Activated naive CD4-positive, alpha-beta T cell treated with anti-CD3 and anti-CD28 coated beads for 36 hours (primary cell): ENCODE results near the gene TRMO. TPM values are rescaled to one million over a fixed set of nuclear protein-coding genes. Genes with fewer than 3 reads are reported as not detected.
A peak's percentile ranks its signal among the peaks of the same experiment; 100 is the strongest.

Experiments used
- CTCF ChIA-PET: fragments of 350-600 bp; sonication (Branson Sonifier 250); formaldehyde crosslinking; loops from one replicate; lab custom pipeline; 2021; ENCODE audit warnings: antibody characterized with exemption; lab: Charles Lee
- DNase-seq: peaks from one replicate; pipeline ENCODE4 v3.0.0-alpha.2; 2020
- H3K27ac Mint-ChIP-seq: one replicate; pipeline ENCODE4 v1.8.0; 2021; ENCODE audit warnings: mild to moderate bottlenecking, mixed read lengths
- H3K27me3 Mint-ChIP-seq: one replicate; pipeline ENCODE4 v1.8.0; 2021; ENCODE audit warnings: low read depth, mixed read lengths
- H3K36me3 Mint-ChIP-seq: one replicate; pipeline ENCODE4 v1.8.0; 2021; ENCODE audit warnings: low read depth, mixed read lengths
- H3K4me1 Mint-ChIP-seq: one replicate; pipeline ENCODE4 v1.8.0; 2021; ENCODE audit warnings: low read depth, mixed read lengths
- H3K4me3 Mint-ChIP-seq: one replicate; pipeline ENCODE4 v1.8.0; 2021; ENCODE audit warnings: mild to moderate bottlenecking, moderate library complexity, mixed read lengths
- H3K9me3 Mint-ChIP-seq: one replicate; pipeline ENCODE4 v1.8.0; 2021; ENCODE audit warnings: mixed read lengths
- intact Hi-C: fragments of 100-400 bp; cut with micrococcal nuclease; formaldehyde crosslinking; loops from one replicate; pipeline ENCODE4 v1.15.1; 2023
- total RNA-seq, 2 experiments: library from RNA; stranded (reverse); gene quantifications; one replicate each; pipeline ENCODE4 v1.2.3, GENCODE V29; 2021

Gene TRMO
- total RNA-seq, 2 experiments from 2014 or later = 10.7 to 10.8 TPM

GRCh38 chr9:97873882-97874281, 48.4 kb downstream of the TRMO start:
- Mint-ChIP-seq H3K4me1 (no peaks in the 10 kb centered on the region), H3K36me3 (peaks cover 5% of the 10 kb centered on the region), H3K27me3 (peaks cover 3% of the 10 kb centered on the region), H3K4me3 (no peak overlapping the region), H3K9me3 (no peaks in the 10 kb centered on the region), H3K27ac (no peak overlapping the region)
- DNase-seq = no peak
- intact Hi-C loops = no loop called here
- CTCF ChIA-PET = interaction anchor here (1.3 kb wide), 1 partner anchor 17 kb away, joined by 7 read pairs; no protein-coding TSS in a partner anchor

DNA sequence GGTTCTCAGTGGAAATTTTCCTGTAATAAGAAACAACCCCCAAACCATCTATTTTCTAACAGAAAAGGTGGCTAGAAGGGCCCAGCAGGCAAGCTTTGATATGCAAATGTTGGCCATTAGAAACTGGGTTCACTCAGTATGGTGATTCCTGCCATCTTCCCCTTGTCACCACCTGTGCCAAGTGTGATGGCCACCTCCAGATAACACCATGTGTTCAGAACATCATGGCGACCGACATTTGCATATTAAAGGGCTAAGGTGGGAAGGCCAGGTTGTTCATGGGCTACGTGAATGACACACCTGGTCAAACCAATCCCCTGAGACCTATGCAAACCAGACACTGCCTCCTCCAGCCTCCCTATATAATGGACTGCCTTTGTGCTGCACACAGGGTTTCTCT, 48.9 kb downstream of the TRMO start:
- no peak for DNase-seq
- peaks cover 5% of the 10 kb centered on the region for H3K36me3 Mint-ChIP-seq
- no peaks in the 10 kb centered on the region for H3K9me3 Mint-ChIP-seq
- H3K27me3 Mint-ChIP-seq = peaks cover 3% of the 10 kb centered on the region
- H3K4me1 Mint-ChIP-seq = no peaks in the 10 kb centered on the region
- intact Hi-C loops = no loop called here
- CTCF ChIA-PET = interaction anchor here (1.3 kb wide), 1 partner anchor 17 kb away, joined by 7 read pairs; no protein-coding TSS in a partner anchor
- no peak overlapping the region for H3K27ac Mint-ChIP-seq
- H3K4me3 Mint-ChIP-seq = no peak overlapping the region

- no peak overlapping the region for H3K4me3 Mint-ChIP-seq
- intact Hi-C loops = no loop called here
- H3K27me3 Mint-ChIP-seq = peaks cover 19% of the 10 kb centered on the region
- H3K27ac Mint-ChIP-seq = no peak overlapping the region
- DNase-seq = no peak
- no peaks in the 10 kb centered on the region for H3K4me1 Mint-ChIP-seq
- peaks cover 5% of the 10 kb centered on the region for H3K36me3 Mint-ChIP-seq
- H3K9me3 Mint-ChIP-seq = peaks cover 20% of the 10 kb centered on the region
- CTCF ChIA-PET = interaction anchor here (0.7 to 0.9 kb wide), 2 partner anchors 9 to 32 kb away, joined by 3 read pairs; no protein-coding TSS in a partner anchor
Observed at GRCh38 chr9:97868859-97869258, 53.4 kb downstream of the TRMO start.

DNA sequence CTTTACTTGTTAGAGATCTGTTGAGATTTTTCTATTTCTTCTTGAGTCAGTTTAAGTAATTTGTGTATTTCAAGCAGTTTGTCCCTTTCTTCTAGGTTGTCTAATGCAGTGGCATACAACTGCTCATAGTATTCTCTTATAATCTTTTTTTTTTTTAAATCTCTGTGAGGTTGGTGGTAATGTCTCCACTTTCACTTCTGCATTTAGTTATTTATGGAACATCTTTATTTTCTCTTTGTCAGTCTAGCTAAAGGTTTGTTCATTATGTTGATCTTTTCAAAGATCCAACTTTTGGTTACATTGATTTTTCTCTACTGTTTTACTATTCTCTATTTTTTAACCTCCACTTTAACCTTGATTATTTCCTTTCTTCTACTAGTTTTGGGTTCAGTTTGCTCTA, 55.5 kb downstream of the TRMO start:
- Mint-ChIP-seq H3K27me3 (peaks cover 23% of the 10 kb centered on the region), H3K9me3 (peaks cover 20% of the 10 kb centered on the region), H3K27ac (no peak overlapping the region), H3K4me1 (no peaks in the 10 kb centered on the region), H3K36me3 (peaks cover 5% of the 10 kb centered on the region), H3K4me3 (no peak overlapping the region)
- DNase-seq = no peak
- CTCF ChIA-PET = no interaction called here
- intact Hi-C loops = no loop called here

DNA sequence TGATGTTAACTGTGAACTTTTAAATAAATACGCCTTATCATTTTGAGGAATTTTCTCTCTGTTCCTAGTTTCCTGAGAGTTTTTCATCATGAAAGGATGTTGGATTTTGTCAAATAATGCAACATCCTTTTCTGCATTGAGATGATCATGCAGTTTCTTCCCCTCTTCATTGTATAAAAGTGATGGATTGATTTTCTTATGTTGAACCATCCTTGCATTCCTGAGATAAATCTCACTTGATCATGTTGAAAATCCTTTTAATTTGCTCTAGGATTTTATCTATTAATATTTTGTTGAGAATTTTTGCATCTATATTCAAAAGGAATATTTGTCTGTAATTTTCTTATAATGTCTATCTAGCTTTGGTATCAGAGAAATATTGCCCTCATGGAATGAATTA, 56.0 kb downstream of the TRMO start:
- CTCF ChIA-PET = no interaction called here
- DNase-seq = no peak
- no peaks in the 10 kb centered on the region for H3K4me1 Mint-ChIP-seq
- H3K36me3 Mint-ChIP-seq = peaks cover 3% of the 10 kb centered on the region
- intact Hi-C loops = no loop called here
- H3K27ac Mint-ChIP-seq = no peak overlapping the region
- no peak overlapping the region for H3K4me3 Mint-ChIP-seq
- peaks cover 20% of the 10 kb centered on the region for H3K9me3 Mint-ChIP-seq
- H3K27me3 Mint-ChIP-seq = peaks cover 27% of the 10 kb centered on the region

DNA sequence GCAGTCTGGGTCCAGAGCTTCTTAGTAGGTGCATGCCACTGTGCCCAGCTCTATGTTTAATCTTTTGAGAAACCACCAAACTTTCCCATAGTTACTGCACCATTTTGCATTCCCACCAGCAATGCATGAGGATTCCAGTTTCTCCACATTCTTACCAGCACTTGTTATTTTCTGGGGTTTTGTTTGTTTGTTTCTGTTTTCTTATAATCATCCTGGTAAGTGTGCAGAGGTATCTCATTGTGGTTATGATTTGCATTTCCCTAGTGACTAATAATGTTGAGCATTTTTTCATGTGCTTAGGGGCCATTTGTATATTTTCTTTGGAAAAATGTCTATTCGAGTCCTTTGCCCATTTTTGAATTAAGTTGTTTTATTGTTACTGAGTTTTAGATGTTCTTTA, 57.9 kb downstream of the TRMO start:
- H3K4me1 Mint-ChIP-seq = no peaks in the 10 kb centered on the region
- CTCF ChIA-PET = no interaction called here
- H3K9me3 Mint-ChIP-seq = peaks cover 20% of the 10 kb centered on the region
- no peak overlapping the region for H3K27ac Mint-ChIP-seq
- no peak for DNase-seq
- intact Hi-C loops = no loop called here
- H3K36me3 Mint-ChIP-seq = peaks cover 3% of the 10 kb centered on the region
- H3K27me3 Mint-ChIP-seq = peaks cover 45% of the 10 kb centered on the region
- no peak overlapping the region for H3K4me3 Mint-ChIP-seq

GRCh38 chr9:97863314-97863713, 59.0 kb downstream of the TRMO start:
- no peak overlapping the region for H3K27ac Mint-ChIP-seq
- H3K9me3 Mint-ChIP-seq = peaks cover 20% of the 10 kb centered on the region
- peaks cover 4% of the 10 kb centered on the region for H3K4me1 Mint-ChIP-seq
- H3K27me3 Mint-ChIP-seq = peaks cover 52% of the 10 kb centered on the region
- no peak overlapping the region for H3K4me3 Mint-ChIP-seq
- intact Hi-C loops = no loop called here
- no peak for DNase-seq
- CTCF ChIA-PET = interaction anchor here (0.9 kb wide), 1 partner anchor 25 kb away, joined by 5 read pairs; no protein-coding TSS in a partner anchor
- H3K36me3 Mint-ChIP-seq = no peaks in the 10 kb centered on the region

DNA sequence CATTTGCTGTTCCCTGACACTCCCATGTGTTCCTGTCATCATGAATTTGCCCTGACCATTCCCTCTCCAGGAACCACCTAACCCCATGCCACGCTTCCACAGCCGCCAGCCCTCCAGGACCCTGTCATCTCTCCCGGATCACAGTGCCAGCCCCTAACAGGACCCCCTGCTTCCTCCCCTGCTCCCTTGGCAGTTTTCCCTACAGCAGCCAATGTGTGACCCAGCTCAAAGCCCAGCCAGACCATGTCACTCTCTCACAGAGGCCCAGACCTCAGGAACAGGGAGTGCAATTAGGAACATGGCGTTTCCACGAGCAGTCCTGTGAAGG, 61.2 kb downstream of the TRMO start:
- intact Hi-C loops = no loop called here
- H3K36me3 Mint-ChIP-seq = no peaks in the 10 kb centered on the region
- peaks cover 67% of the 10 kb centered on the region for H3K27me3 Mint-ChIP-seq
- H3K9me3 Mint-ChIP-seq = peaks cover 11% of the 10 kb centered on the region
- peaks cover 14% of the 10 kb centered on the region for H3K4me1 Mint-ChIP-seq
- CTCF ChIA-PET = no interaction called here
- no peak overlapping the region for H3K27ac Mint-ChIP-seq
- no peak overlapping the region for H3K4me3 Mint-ChIP-seq
- no peak for DNase-seq

DNA sequence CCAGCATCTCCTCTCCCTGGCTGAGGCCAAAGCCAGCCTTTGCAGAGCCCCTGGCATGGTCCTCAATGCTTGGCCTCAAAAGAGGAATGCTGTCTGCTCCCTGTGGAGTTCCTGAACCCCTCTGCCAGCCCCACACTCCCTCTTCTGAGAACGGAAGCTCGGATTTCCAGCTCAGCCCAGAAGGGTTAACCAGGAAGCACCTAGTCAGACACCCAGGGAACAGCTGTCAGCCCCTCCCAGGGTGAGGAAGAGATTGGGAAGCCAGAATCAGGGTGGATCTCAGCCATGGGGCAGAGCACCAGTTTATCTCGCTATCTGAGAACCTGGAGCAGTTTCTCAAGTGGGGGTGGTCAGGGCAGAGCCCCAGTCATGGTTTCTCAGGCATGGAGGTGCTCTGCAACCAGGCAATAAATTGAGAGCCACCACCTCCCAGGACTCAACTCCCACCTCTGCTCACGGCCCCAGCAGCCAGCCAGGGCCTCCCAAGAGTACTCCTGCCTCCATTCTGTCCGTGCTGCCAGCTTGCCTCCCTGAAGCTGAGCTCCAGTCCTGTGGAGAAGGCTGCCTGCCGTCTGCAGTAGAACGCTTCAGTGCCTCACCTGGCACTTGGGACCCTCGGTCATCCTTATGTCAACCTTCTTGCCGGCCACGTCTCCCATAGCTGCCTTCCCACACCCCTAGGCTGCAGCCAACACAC, 61.7 kb downstream of the TRMO start:
- CTCF ChIA-PET = interaction anchor here (1.1 to 2.7 kb wide), 4 partner anchors 13 to 40 kb away, joined by 3 to 12 read pairs (median 4); no protein-coding TSS in a partner anchor
- peaks cover 70% of the 10 kb centered on the region for H3K27me3 Mint-ChIP-seq
- H3K4me3 Mint-ChIP-seq = no peak overlapping the region
- H3K36me3 Mint-ChIP-seq = no peaks in the 10 kb centered on the region
- intact Hi-C loops = no loop called here
- H3K9me3 Mint-ChIP-seq = peaks cover 6% of the 10 kb centered on the region
- peaks cover 14% of the 10 kb centered on the region for H3K4me1 Mint-ChIP-seq
- H3K27ac Mint-ChIP-seq = no peak overlapping the region
- no peak for DNase-seq

GRCh38 chr9:97859346-97859745, 63.0 kb downstream of the TRMO start:
- Mint-ChIP-seq H3K27ac (no peak overlapping the region), H3K4me3 (no peak overlapping the region), H3K9me3 (no peaks in the 10 kb centered on the region), H3K27me3 (peaks cover 67% of the 10 kb centered on the region), H3K36me3 (no peaks in the 10 kb centered on the region), H3K4me1 (peaks cover 18% of the 10 kb centered on the region)
- intact Hi-C loops = loop anchor here (5.0 to 10.0 kb wide), 3 partner anchors 43 to 1005 kb away; partner anchors contain the start of gene ZNF782
- CTCF ChIA-PET = interaction anchor here (1.1 to 2.7 kb wide), 5 partner anchors 9 to 41 kb away, joined by 3 to 12 read pairs (median 4); no protein-coding TSS in a partner anchor
- no peak for DNase-seq

DNA sequence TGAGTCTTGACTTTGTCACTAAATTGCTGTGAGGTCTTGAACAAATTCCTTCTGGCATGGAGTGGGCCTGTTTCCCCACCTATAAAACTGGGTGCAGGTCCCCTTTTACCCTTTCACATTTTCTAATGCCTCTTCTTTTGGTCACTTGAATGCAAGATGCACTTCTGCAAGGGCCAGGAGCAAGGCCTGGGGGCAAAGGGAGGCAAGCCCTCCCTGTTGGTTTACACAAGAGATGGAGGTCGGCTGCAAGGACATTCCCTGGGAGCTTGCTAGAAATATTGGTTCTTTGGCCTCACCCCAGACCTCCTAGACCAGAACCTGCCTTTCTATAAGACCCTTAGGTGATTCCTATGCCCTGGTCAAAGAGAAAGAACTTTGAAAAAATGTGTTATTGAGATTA, 63.5 kb downstream of the TRMO start:
- Mint-ChIP-seq H3K4me1 (peaks cover 21% of the 10 kb centered on the region), H3K4me3 (no peak overlapping the region), H3K9me3 (no peaks in the 10 kb centered on the region), H3K27me3 (peaks cover 69% of the 10 kb centered on the region), H3K36me3 (no peaks in the 10 kb centered on the region), H3K27ac (no peak overlapping the region)
- intact Hi-C loops = loop anchor here (5.0 to 10.0 kb wide), 3 partner anchors 43 to 1004 kb away; partner anchors contain the start of gene ZNF782
- CTCF ChIA-PET = interaction anchor here (1.2 to 2.7 kb wide), 3 partner anchors 10 to 63 kb away, joined by 3 to 12 read pairs (median 4); no protein-coding TSS in a partner anchor
- DNase-seq = no peak

DNA sequence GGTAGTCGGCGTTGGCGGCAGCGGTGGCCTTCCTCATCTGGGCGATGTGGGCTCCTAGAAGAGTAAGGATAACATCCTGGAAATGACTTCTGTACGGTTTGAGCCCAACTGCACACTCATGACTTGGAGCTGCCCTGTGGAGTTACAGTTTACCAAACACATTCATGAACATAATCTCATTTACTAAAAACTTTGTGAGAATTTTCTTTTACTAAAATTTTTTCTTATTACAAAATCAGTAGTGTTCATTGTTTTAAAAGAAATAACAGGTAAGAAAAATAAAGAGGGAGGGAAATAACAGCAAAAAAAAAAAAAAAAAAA, 63.9 kb downstream of the TRMO start:
- intact Hi-C loops = loop anchor here (5.0 to 10.0 kb wide), 3 partner anchors 44 to 1004 kb away; partner anchors contain the start of gene ZNF782
- Mint-ChIP-seq H3K36me3 (no peaks in the 10 kb centered on the region), H3K4me3 (peak overlapping the region; percentile 3), H3K27ac (no peak overlapping the region), H3K9me3 (no peaks in the 10 kb centered on the region), H3K4me1 (peaks cover 21% of the 10 kb centered on the region), H3K27me3 (peaks cover 69% of the 10 kb centered on the region)
- no peak for DNase-seq
- CTCF ChIA-PET = interaction anchor here (1.2 to 2.7 kb wide), 2 partner anchors 32 to 63 kb away, joined by 4 to 12 read pairs; no protein-coding TSS in a partner anchor
